ENCODE measurements around the gene NTMT1.
"Not testable (repeated sequence)": the region's sequence is repeated elsewhere in the genome, so short reads cannot be mapped to it uniquely, and the experiment has no call there.

The NTMT1 gene

GRCh38 chr9:129636343-129636742 lies 10.4 kb downstream of the NTMT1 start:
- not testable (repeated sequence) for H3K27me3 ChIP-seq (ENCODE audit: control insufficient read depth, insufficient read depth, low read length, poor library complexity, severe bottlenecking); H3K27ac ChIP-seq (ENCODE audit: insufficient read depth, low read depth, low read length, poor library complexity, severe bottlenecking); H3K4me3 ChIP-seq (ENCODE audit: insufficient read depth, low read depth, low read length); H3K9me3 ChIP-seq (ENCODE audit: control insufficient read depth, low read length); H3K4me1 ChIP-seq (ENCODE audit: control insufficient read depth, insufficient read depth, low read length)
- H3K36me3 ChIP-seq (ENCODE audit: control insufficient read depth, insufficient read depth, low read length): peaks cover 41% of the 10 kb centered on the region
- 92 to 95% methylated on average over 10 of the region's 10 CpGs for WGBS, 2 experiments

- Histone ChIP-seq H3K36me3 (ENCODE audit: control insufficient read depth, insufficient read depth, low read length) (peaks cover 41% of the 10 kb centered on the region), H3K27me3 (ENCODE audit: control insufficient read depth, insufficient read depth, low read length, poor library complexity, severe bottlenecking) (no peaks in the 10 kb centered on the region), H3K4me1 (ENCODE audit: control insufficient read depth, insufficient read depth, low read length) (peaks cover 9% of the 10 kb centered on the region), H3K4me3 (ENCODE audit: insufficient read depth, low read depth, low read length) (no peak overlapping the region), H3K27ac (ENCODE audit: insufficient read depth, low read depth, low read length, poor library complexity, severe bottlenecking) (no peak overlapping the region), H3K9me3 (ENCODE audit: control insufficient read depth, low read length) (no peaks in the 10 kb centered on the region)
- 93 to 95% methylated on average over 9 of the region's 9 CpGs for WGBS, 2 experiments
Observed at GRCh38 chr9:129637102-129637501, 11.1 kb downstream of the NTMT1 start.

- peaks cover 9% of the 10 kb centered on the region for H3K4me1 ChIP-seq (ENCODE audit: control insufficient read depth, insufficient read depth, low read length)
- H3K27ac ChIP-seq (ENCODE audit: insufficient read depth, low read depth, low read length, poor library complexity, severe bottlenecking): no peak overlapping the region
- H3K4me3 ChIP-seq (ENCODE audit: insufficient read depth, low read depth, low read length): no peak overlapping the region
- WGBS, 2 experiments: 91 to 92% methylated on average over 29 of the region's 29 CpGs
- peaks cover 37% of the 10 kb centered on the region for H3K36me3 ChIP-seq (ENCODE audit: control insufficient read depth, insufficient read depth, low read length)
- H3K9me3 ChIP-seq (ENCODE audit: control insufficient read depth, low read length): no peaks in the 10 kb centered on the region
- H3K27me3 ChIP-seq (ENCODE audit: control insufficient read depth, insufficient read depth, low read length, poor library complexity, severe bottlenecking): no peaks in the 10 kb centered on the region
Observed at GRCh38 chr9:129637673-129638439, 11.9 kb downstream of the NTMT1 start.

GRCh38 chr9:129639034-129639630 lies 13.2 kb downstream of the NTMT1 start:
- Histone ChIP-seq H3K9me3 (ENCODE audit: control insufficient read depth, low read length) (no peaks in the 10 kb centered on the region), H3K27ac (ENCODE audit: insufficient read depth, low read depth, low read length, poor library complexity, severe bottlenecking) (no peak overlapping the region), H3K36me3 (ENCODE audit: control insufficient read depth, insufficient read depth, low read length) (peaks cover 32% of the 10 kb centered on the region), H3K27me3 (ENCODE audit: control insufficient read depth, insufficient read depth, low read length, poor library complexity, severe bottlenecking) (no peaks in the 10 kb centered on the region), H3K4me1 (ENCODE audit: control insufficient read depth, insufficient read depth, low read length) (peaks cover 9% of the 10 kb centered on the region), H3K4me3 (ENCODE audit: insufficient read depth, low read depth, low read length) (no peak overlapping the region)
- WGBS, 2 experiments: 95 to 96% methylated on average over 17 of the region's 17 CpGs

GRCh38 chr9:129639756-129640085 lies 13.8 kb downstream of the NTMT1 start:
- Histone ChIP-seq H3K27me3 (ENCODE audit: control insufficient read depth, insufficient read depth, low read length, poor library complexity, severe bottlenecking) (no peaks in the 10 kb centered on the region), H3K36me3 (ENCODE audit: control insufficient read depth, insufficient read depth, low read length) (peaks cover 27% of the 10 kb centered on the region), H3K9me3 (ENCODE audit: control insufficient read depth, low read length) (no peaks in the 10 kb centered on the region), H3K27ac (ENCODE audit: insufficient read depth, low read depth, low read length, poor library complexity, severe bottlenecking) (no peak overlapping the region), H3K4me3 (ENCODE audit: insufficient read depth, low read depth, low read length) (no peak overlapping the region), H3K4me1 (ENCODE audit: control insufficient read depth, insufficient read depth, low read length) (peaks cover 9% of the 10 kb centered on the region)
- 90 to 93% methylated on average over 12 of the region's 12 CpGs for WGBS, 2 experiments

GRCh38 chr9:129640086-129640870 lies 14.3 kb downstream of the NTMT1 start:
- Histone ChIP-seq H3K9me3 (ENCODE audit: control insufficient read depth, low read length) (no peaks in the 10 kb centered on the region), H3K4me3 (ENCODE audit: insufficient read depth, low read depth, low read length) (peak overlapping the region; percentile 81), H3K4me1 (ENCODE audit: control insufficient read depth, insufficient read depth, low read length) (peaks cover 9% of the 10 kb centered on the region), H3K27me3 (ENCODE audit: control insufficient read depth, insufficient read depth, low read length, poor library complexity, severe bottlenecking) (no peaks in the 10 kb centered on the region), H3K36me3 (ENCODE audit: control insufficient read depth, insufficient read depth, low read length) (peaks cover 22% of the 10 kb centered on the region), H3K27ac (ENCODE audit: insufficient read depth, low read depth, low read length, poor library complexity, severe bottlenecking) (no peak overlapping the region)
- 92 to 93% methylated on average over 25 of the region's 25 CpGs for WGBS, 2 experiments

GRCh38 chr9:129640871-129641749 lies 15.1 kb downstream of the NTMT1 start:
- Histone ChIP-seq H3K4me1 (ENCODE audit: control insufficient read depth, insufficient read depth, low read length) (peaks cover 9% of the 10 kb centered on the region), H3K9me3 (ENCODE audit: control insufficient read depth, low read length) (no peaks in the 10 kb centered on the region), H3K4me3 (ENCODE audit: insufficient read depth, low read depth, low read length) (peak overlapping the region; percentile 81), H3K27me3 (ENCODE audit: control insufficient read depth, insufficient read depth, low read length, poor library complexity, severe bottlenecking) (no peaks in the 10 kb centered on the region), H3K27ac (ENCODE audit: insufficient read depth, low read depth, low read length, poor library complexity, severe bottlenecking) (no peak overlapping the region), H3K36me3 (ENCODE audit: control insufficient read depth, insufficient read depth, low read length) (peaks cover 16% of the 10 kb centered on the region)
- WGBS, 2 experiments: 27 to 28% methylated on average over 44 of the region's 44 CpGs

GRCh38 chr9:129641750-129642585 lies 16.0 kb downstream of the NTMT1 start, which contains the start of gene ASB6:
Gene ASB6, minus strand, starts transcription at chr9:129642151. Its CDS starts 152 bp downstream, at chr9:129641999.
- Histone ChIP-seq H3K27me3 (ENCODE audit: control insufficient read depth, insufficient read depth, low read length, poor library complexity, severe bottlenecking) (no peaks in the 10 kb centered on the region), H3K36me3 (ENCODE audit: control insufficient read depth, insufficient read depth, low read length) (peaks cover 13% of the 10 kb centered on the region), H3K4me3 (ENCODE audit: insufficient read depth, low read depth, low read length) (peak within 1 kb of the TSS; percentile 81), H3K4me1 (ENCODE audit: control insufficient read depth, insufficient read depth, low read length) (peaks cover 9% of the 10 kb centered on the region), H3K9me3 (ENCODE audit: control insufficient read depth, low read length) (no peaks in the 10 kb centered on the region), H3K27ac (ENCODE audit: insufficient read depth, low read depth, low read length, poor library complexity, severe bottlenecking) (no peak within 1 kb of the TSS)
- 0 to 1% methylated on average over 93 of the region's 93 CpGs for WGBS, 2 experiments

- H3K27ac ChIP-seq (ENCODE audit: insufficient read depth, low read depth, low read length, poor library complexity, severe bottlenecking): no peak overlapping the region
- no peaks in the 10 kb centered on the region for H3K27me3 ChIP-seq (ENCODE audit: control insufficient read depth, insufficient read depth, low read length, poor library complexity, severe bottlenecking)
- H3K9me3 ChIP-seq (ENCODE audit: control insufficient read depth, low read length): no peaks in the 10 kb centered on the region
- peaks cover 5% of the 10 kb centered on the region for H3K36me3 ChIP-seq (ENCODE audit: control insufficient read depth, insufficient read depth, low read length)
- peaks cover 11% of the 10 kb centered on the region for H3K4me1 ChIP-seq (ENCODE audit: control insufficient read depth, insufficient read depth, low read length)
- H3K4me3 ChIP-seq (ENCODE audit: insufficient read depth, low read depth, low read length): no peak overlapping the region
- WGBS, 2 experiments: 93 to 94% methylated on average over 8 of the region's 10 CpGs
Observed at GRCh38 chr9:129643706-129644105, 17.7 kb downstream of the NTMT1 start.
